Measurements from ENCODE around the gene ACTR8.

- TF ChIP-seq CTCF (IDR thresholded peaks at IDR 0.05) (no peak), EZH2 (IDR thresholded peaks at IDR 0.05) (no peak)
These were observed 59.6 kb downstream of the ACTR8 start for GRCh38 chr3:53822331-53822741.
